K562 (cell line): Measurements from ENCODE around the gene NRSN2. TPM values are rescaled to one million over a fixed set of nuclear protein-coding genes. Genes with fewer than 3 reads are reported as not detected.

Experiments
- ARHGAP35 ChIP-seq: fragments of 450-650 bp; IDR thresholded peaks from 2 replicates; pipeline ENCODE4 v1.6.1; 2018; ENCODE audit not compliant: partially characterized antibody
- CREBBP ChIP-seq: IDR thresholded peaks from one replicate; pipeline ENCODE4 v1.6.1; 2012; ENCODE audit warnings: low read depth, mild to moderate bottlenecking, control low read depth, inconsistent platforms, low read length
- CTCF ChIP-seq, 3 experiments: IDR thresholded peaks in 2 of 3; conservative IDR thresholded peaks in 1 of 3; 2 replicates each; pipeline ENCODE4 v1.5.1; 2011 to 2012; ENCODE audit warnings: low read length in 3 of 3, mild to moderate bottlenecking in 3 of 3, control low read depth in 2 of 3, improper control_type of control experiment in 1 of 3, inconsistent platforms in 1 of 3, low read depth in 1 of 3, mixed read lengths in 1 of 3, moderate library complexity in 1 of 3; ENCODE audit not compliant: insufficient read depth in 2 of 3
- ELF2 ChIP-seq: fragments of 250-450 bp; sonication (Bioruptor Pico); IDR thresholded peaks from 2 replicates; pipeline ENCODE4 v1.5.0; 2021; ENCODE audit warnings: mild to moderate bottlenecking
- FOXJ3 ChIP-seq: sonication (generic); formaldehyde crosslinking; IDR thresholded peaks from 2 replicates; pipeline ENCODE4 v1.4.0; 2020; ENCODE audit warnings: mild to moderate bottlenecking, missing genetic modification reagents
- GMEB1 ChIP-seq: fragments of 250-450 bp; sonication (Bioruptor Pico); IDR thresholded peaks from 2 replicates; pipeline ENCODE4 v1.4.0; 2020; ENCODE audit warnings: mild to moderate bottlenecking
- GTF2F1 ChIP-seq: IDR thresholded peaks from 2 replicates; pipeline ENCODE4 v1.6.1; 2011; ENCODE audit warnings: low read depth, low read length, improper control_type of control experiment
- HDGF ChIP-seq: fragments of 450-650 bp; IDR thresholded peaks from 2 replicates; pipeline ENCODE4 v1.6.1; 2016
- HMGN3 ChIP-seq: IDR thresholded peaks from 2 replicates; pipeline ENCODE4 v1.6.1; 2011; ENCODE audit warnings: borderline replicate concordance, low read depth, mild to moderate bottlenecking, mixed read lengths, low read length; ENCODE audit not compliant: insufficient read length; ENCODE audit errors: extremely low read depth
- MAFF ChIP-seq: IDR thresholded peaks from 2 replicates; pipeline ENCODE4 v1.6.1; 2012; ENCODE audit warnings: low read length, improper control_type of control experiment
- MLLT1 ChIP-seq, 2 experiments: fragments of 450-650 bp; IDR thresholded peaks; 2 replicates each; pipeline ENCODE4 v1.6.1; 2016
- MYC ChIP-seq, 2 experiments: fragments of 250-450 bp in 1 of 2; sonication (Bioruptor Pico) in 1 of 2; IDR thresholded peaks; 2 replicates each; pipeline versions ENCODE4 v1.5.1 to v1.6.1; 2012 to 2021; ENCODE audit warnings: low read depth in 2 of 2, borderline replicate concordance in 1 of 2, improper control_type of control experiment in 1 of 2, low read length in 1 of 2, mild to moderate bottlenecking in 1 of 2, moderate library complexity in 1 of 2
- NONO ChIP-seq, 2 experiments: fragments of 200-400 bp in 1 of 2; fragments of 450-650 bp in 1 of 2; formaldehyde crosslinking in 1 of 2; IDR thresholded peaks; 2 replicates each; pipeline ENCODE4 v1.6.1; 2017; ENCODE audit warnings: low read depth in 2 of 2, mild to moderate bottlenecking in 2 of 2, moderate library complexity in 2 of 2, low read length in 1 of 2
- OTX1 ChIP-seq: fragments of 450-650 bp; formaldehyde crosslinking; IDR thresholded peaks from 2 replicates; pipeline ENCODE4 v1.4.0; 2022; ENCODE audit warnings: mild to moderate bottlenecking
- PRDM10 ChIP-seq: fragments of 450-650 bp; IDR thresholded peaks from 2 replicates; pipeline ENCODE4 v1.6.1; 2018; ENCODE audit not compliant: partially characterized antibody
- ZBTB8A ChIP-seq: fragments of 450-650 bp; IDR thresholded peaks from 2 replicates; pipeline ENCODE4 v1.6.1; 2018; ENCODE audit warnings: mild to moderate bottlenecking, moderate library complexity; ENCODE audit not compliant: partially characterized antibody
- ZC3H11A ChIP-seq: IDR thresholded peaks from 2 replicates; pipeline ENCODE4 v1.6.1; 2012; ENCODE audit warnings: low read depth, low read length, improper control_type of control experiment
- ZNF212 ChIP-seq: fragments of 450-650 bp; formaldehyde crosslinking; IDR thresholded peaks from 2 replicates; pipeline ENCODE4 v1.4.0; 2020; ENCODE audit warnings: mild to moderate bottlenecking
- ZNF57 ChIP-seq: fragments of 450-650 bp; formaldehyde crosslinking; IDR thresholded peaks from 2 replicates; pipeline ENCODE4 v1.4.0; 2020; ENCODE audit warnings: mild to moderate bottlenecking, moderate library complexity
- ZNF583 ChIP-seq: fragments of 250-450 bp; sonication (Bioruptor Pico); IDR thresholded peaks from 2 replicates; pipeline ENCODE4 v1.4.0; 2020
- polyA plus RNA-seq, 8 experiments: library from polyadenylated mRNA; depleted of rRNA in 4 of 8; stranded (reverse) in 5 of 8; unstranded in 3 of 8; fragments of >200 nt; fragmentation: Nextera tagmentation in 2 of 8; fragmentation: Illumina TruSeq in 1 of 8; extraction: Ambion mirVana in 2 of 8; extraction: Trizol in 1 of 8; gene quantifications; 2 replicates each; pipeline versions ENCODE4 v1.2.1 to v1.2.3, GENCODE V29; 2011 to 2014; ENCODE audit warnings: inconsistent platforms in 1 of 8, missing spikeins in 1 of 8
- total RNA-seq, 7 experiments: library from RNA; depleted of rRNA in 6 of 7; stranded (reverse); fragments of >200 nt in 6 of 7; fragmentation: Illumina TruSeq in 2 of 7; extraction: Trizol in 2 of 7; gene quantifications; 2 replicates each; pipeline versions ENCODE4 v1.2.1 to v1.2.3, GENCODE V29; 2011 to 2021; ENCODE audit warnings: low replicate concordance in 1 of 7

NRSN2 gene
- total and polyA plus RNA-seq, 9 of the 15 experiments (the other 6 are each of a cell fraction or from before 2014, with no cell fraction given) = 7.5 to 29.7 (median 11.1) TPM

GRCh38 chr20:366719-367485 lies 20.0 kb downstream of the NRSN2 start (continued):
- TF ChIP-seq PRDM10 = peak; percentile 21
- no peak for TF ChIP-seq ARHGAP35
- TF ChIP-seq GMEB1 (CRISPR knock-in tag) = no peak
- no peak for TF ChIP-seq ZC3H11A
- TF ChIP-seq CTCF (IDR thresholded peaks at IDR 0.05 in 2 of 3, conservative IDR thresholded peaks at IDR 0.05 in 1 of 3; ENCODE audit: insufficient read depth in 2 of 3, low read depth in 1 of 3, low read length in 3 of 3) = no peak
- TF ChIP-seq MAFF = no peak
- no peak for TF ChIP-seq FOXJ3 (CRISPR knock-in tag)
- TF ChIP-seq CREBBP = no peak
- TF ChIP-seq NONO (IDR thresholded peaks at IDR 0.05; ENCODE audit: low read depth in 2 of 2, low read length in 1 of 2) = no peak
- no peak for TF ChIP-seq ELF2 (CRISPR knock-in tag)
- peak in 1 of 2 experiments; percentile 44; a peak in 2 of 4 replicates for TF ChIP-seq MLLT1 (IDR thresholded peaks at IDR 0.05)
- TF ChIP-seq GTF2F1 = no peak
- TF ChIP-seq HMGN3 = no peak
- TF ChIP-seq OTX1 (CRISPR knock-in tag) = no peak
- TF ChIP-seq ZBTB8A = no peak
- no peak for TF ChIP-seq ZNF212 (CRISPR knock-in tag)
- no peak for TF ChIP-seq HDGF
- no peak for TF ChIP-seq ZNF57
- TF ChIP-seq MYC (IDR thresholded peaks at IDR 0.05; ENCODE audit: low read depth, low read length) = no peak
- TF ChIP-seq MYC (CRISPR knock-in tag; IDR thresholded peaks at IDR 0.05; ENCODE audit: borderline replicate concordance, low read depth) = peak; percentile 59; the same call in 1 of the 2 replicates
- no peak for TF ChIP-seq ZNF583 (CRISPR knock-in tag)
